HG03097 (cell line): ENCODE results near the gene ANKUB1.

ENCODE experiments used
- ATAC-seq: cut with Tn5 transposase; IDR thresholded peaks from one replicate; pipeline ENCODE4 v1.9.1; 2021; ENCODE audit not compliant: unreplicated experiment, low FRiP score

ANKUB1 gene

GRCh38 chr3:149716984-149717383, 75.4 kb downstream of the ANKUB1 start:
- no peak for ATAC-seq

- no peak for ATAC-seq
Measured at GRCh38 chr3:149715247-149715646, 77.1 kb downstream of the ANKUB1 start.

- ATAC-seq: no peak
Measured at GRCh38 chr3:149713730-149714654, 78.4 kb downstream of the ANKUB1 start.
